Measurements from ENCODE around the gene CD59. TPM values are rescaled to one million over a fixed set of nuclear protein-coding genes. Genes with fewer than 3 reads are reported as not detected.

Gene CD59
- polyA plus RNA-seq, 2 of the 4 experiments (the other 2 are of a cell fraction), result 335 to 375 TPM

Other genes starting within 250 kb of the CD59 start
- 0.42 TPM in 1 of 2 replicates, not detected in the other for gene C11orf91, start 35.6 kb downstream of the CD59 start, polyA plus RNA-seq (2011; rRNA removed)
- 0.15 to 0.34 TPM in 2 of 3 replicates, not detected in the other for gene C11orf91, start 35.6 kb downstream of the CD59 start, polyA plus RNA-seq (2017; fragmentation: RNase III; extraction: RNeasy Plus Mini Kit Qiagen cat#74134 plus additional on column Dnase treatment)
- 38.1 and 42.6 TPM in 2 replicates for gene FBXO3, start 38.1 kb upstream of the CD59 start, polyA plus RNA-seq (2011; rRNA removed)
- gene FBXO3, start 38.1 kb upstream of the CD59 start, polyA plus RNA-seq (2017; fragmentation: RNase III; extraction: RNeasy Plus Mini Kit Qiagen cat#74134 plus additional on column Dnase treatment), result 21.1 to 23.0 TPM (median 22.5 TPM) in 3 replicates
- gene LMO2, start 155.7 kb upstream of the CD59 start, polyA plus RNA-seq (2011; rRNA removed), result 0.12 TPM in 2 replicates
- 0.15 to 0.21 TPM (median 0.16 TPM) in 3 replicates for gene LMO2, start 155.7 kb upstream of the CD59 start, polyA plus RNA-seq (2017; fragmentation: RNase III; extraction: RNeasy Plus Mini Kit Qiagen cat#74134 plus additional on column Dnase treatment)

Measured in A549 (cell line).